Mononuclear cell (primary cell): ENCODE measurements around the gene PTPRN. TPM values are rescaled to one million over a fixed set of nuclear protein-coding genes. Genes with fewer than 3 reads are reported as not detected.

Source experiments
- total RNA-seq: library from RNA; depleted of rRNA; stranded (reverse); fragments of >200 nt; gene quantifications from one replicate; pipeline ENCODE4 v1.2.3, GENCODE V29; 2012

PTPRN gene
- total RNA-seq, 1 donor = 1.3 TPM

Other genes starting within 250 kb of the PTPRN start
- gene IHH, start 248.5 kb downstream of the PTPRN start, total RNA-seq = 0.10 TPM
- 13.7 TPM for gene NHEJ1, start 148.6 kb downstream of the PTPRN start, total RNA-seq
- gene SLC23A3, start 139.4 kb downstream of the PTPRN start, total RNA-seq = 0.31 TPM
- gene CNPPD1, start 132.5 kb downstream of the PTPRN start, total RNA-seq = 27.5 TPM
- gene RETREG2, start 131.1 kb downstream of the PTPRN start, total RNA-seq = 64.0 TPM
- 41.6 TPM for gene ZFAND2B, start 102.6 kb downstream of the PTPRN start, total RNA-seq
- gene ABCB6, start 90.4 kb downstream of the PTPRN start, total RNA-seq = 1.3 TPM
- gene ATG9A, start 79.8 kb downstream of the PTPRN start, total RNA-seq = 30.3 TPM
- 45.4 TPM for gene ANKZF1, start 79.6 kb downstream of the PTPRN start, total RNA-seq
- gene GLB1L, start 64.0 kb downstream of the PTPRN start, total RNA-seq = 3.4 TPM
- 18.5 TPM for gene STK16, start 63.9 kb downstream of the PTPRN start, total RNA-seq
- gene TUBA4B, start 56.2 kb downstream of the PTPRN start, total RNA-seq = not detected
- 108 TPM for gene TUBA4A, start 55.5 kb downstream of the PTPRN start, total RNA-seq
- 57.5 TPM for gene DNAJB2, start 30.0 kb downstream of the PTPRN start, total RNA-seq
- gene RESP18, start 23.3 kb upstream of the PTPRN start, total RNA-seq = not detected
- 24.9 TPM for gene DNPEP, start 78.5 kb upstream of the PTPRN start, total RNA-seq
- gene DES, start 109.0 kb upstream of the PTPRN start, total RNA-seq = 1.3 TPM
- 2.4 TPM for gene SPEG, start 125.4 kb upstream of the PTPRN start, total RNA-seq
- 12.0 TPM for gene GMPPA, start 189.5 kb upstream of the PTPRN start, total RNA-seq
- gene ASIC4, start 205.1 kb upstream of the PTPRN start, total RNA-seq = not detected
- gene CHPF, start 234.4 kb upstream of the PTPRN start, total RNA-seq = 2.7 TPM
- not detected for gene TMEM198, start 234.6 kb upstream of the PTPRN start, total RNA-seq